NCI-H1694 treated with DMSO at 0.1 percent for 48 hours (cell line): ENCODE measurements around the gene TMEM181.
A peak's percentile ranks its signal among the peaks of the same experiment; 100 is the strongest.
"Not testable (repeated sequence)": the region's sequence is repeated elsewhere in the genome, so short reads cannot be mapped to it uniquely, and the experiment has no call there.

Source experiments
- DNase-seq: peaks from one replicate; lab custom pipeline; 2025; lab: John Stamatoyannopoulos, UW

TMEM181 gene

DNA sequence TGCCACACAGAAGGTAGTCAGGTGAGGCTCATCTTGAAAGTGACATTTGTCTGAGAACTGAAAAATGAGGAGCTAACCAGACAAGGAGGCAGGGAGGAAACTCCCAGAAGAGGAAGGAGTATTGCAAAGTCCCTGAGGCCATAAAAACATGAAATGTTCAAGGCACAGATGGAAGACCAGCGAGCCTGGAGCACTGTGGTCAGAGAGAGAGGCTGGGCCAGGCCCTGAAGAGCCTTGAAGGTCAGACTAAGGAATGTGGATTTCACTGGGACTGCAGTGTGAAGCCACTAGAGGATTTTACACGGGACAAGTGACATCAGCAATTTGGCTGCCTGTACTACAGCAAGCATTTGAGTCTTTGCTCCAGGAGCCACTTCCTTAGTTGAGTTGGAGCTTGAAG, 21.1 kb upstream of the TMEM181 start:
- no peak for DNase-seq

DNA sequence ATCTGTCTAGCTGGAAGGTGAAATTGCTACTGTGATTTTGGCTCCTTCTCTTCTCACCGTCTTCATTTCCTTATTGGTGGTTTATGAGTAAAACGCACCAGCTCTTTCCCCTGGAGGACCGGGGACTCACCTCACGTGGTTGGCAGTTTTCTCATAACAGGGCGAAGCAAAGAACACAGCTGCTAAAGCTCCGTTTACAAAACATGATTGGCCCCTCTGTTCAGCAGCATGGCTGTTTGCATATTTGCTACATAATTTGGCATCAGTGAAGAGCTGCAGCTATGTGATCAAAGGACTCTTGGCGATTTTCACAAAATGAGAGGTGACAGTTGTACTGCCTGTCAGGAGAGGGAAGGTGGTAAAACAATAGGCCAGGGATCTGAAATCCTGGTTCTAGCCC, 20.5 kb upstream of the TMEM181 start:
- peak; percentile 39 for DNase-seq

DNA sequence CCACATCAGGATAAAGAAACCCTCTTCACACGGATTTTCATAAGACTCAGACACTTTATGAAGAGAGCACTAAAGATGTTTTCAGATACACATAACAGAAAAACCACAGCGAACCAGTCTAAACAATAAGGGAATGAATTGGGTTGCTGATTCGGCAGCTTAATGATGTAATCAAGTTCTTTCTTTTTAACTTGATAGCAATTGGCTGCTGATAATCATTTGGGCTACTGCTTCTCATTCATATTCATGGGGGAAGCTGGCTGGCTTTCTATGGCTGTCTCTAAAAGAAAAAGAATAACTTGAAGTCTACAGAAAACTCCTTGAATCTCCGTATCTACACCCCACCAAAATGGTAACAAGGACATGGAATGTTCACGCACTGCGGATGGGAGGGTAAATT, 20.0 kb upstream of the TMEM181 start:
- DNase-seq, result no peak

DNA sequence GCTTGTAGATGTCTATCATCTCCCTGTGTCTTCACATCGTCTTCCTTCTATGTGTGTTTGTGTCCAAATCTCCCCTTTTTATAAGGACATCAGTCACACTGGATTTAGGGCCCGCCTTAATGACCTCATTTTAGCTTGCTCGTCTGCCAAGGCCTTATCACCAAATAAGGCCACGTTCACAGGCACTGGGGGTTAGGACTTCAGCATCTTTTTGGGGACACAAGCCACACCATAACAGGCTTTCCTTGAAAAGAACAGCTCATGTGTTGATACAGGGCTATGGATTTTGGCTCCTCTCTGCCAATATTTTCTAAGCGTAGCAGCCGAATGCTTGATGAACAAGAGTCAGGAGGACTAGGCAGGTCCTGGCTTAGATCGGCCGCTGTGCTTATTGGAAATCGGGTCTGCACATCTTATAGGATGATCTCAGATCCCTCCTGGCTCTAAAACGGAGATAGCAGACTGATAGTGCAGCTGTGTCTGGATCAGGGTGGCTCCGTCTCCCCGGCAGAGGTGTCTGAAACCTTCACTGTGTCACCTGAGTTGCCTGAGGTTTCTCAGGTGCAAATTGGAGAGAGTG, 16.2 kb upstream of the TMEM181 start:
- DNase-seq, result no peak

DNA sequence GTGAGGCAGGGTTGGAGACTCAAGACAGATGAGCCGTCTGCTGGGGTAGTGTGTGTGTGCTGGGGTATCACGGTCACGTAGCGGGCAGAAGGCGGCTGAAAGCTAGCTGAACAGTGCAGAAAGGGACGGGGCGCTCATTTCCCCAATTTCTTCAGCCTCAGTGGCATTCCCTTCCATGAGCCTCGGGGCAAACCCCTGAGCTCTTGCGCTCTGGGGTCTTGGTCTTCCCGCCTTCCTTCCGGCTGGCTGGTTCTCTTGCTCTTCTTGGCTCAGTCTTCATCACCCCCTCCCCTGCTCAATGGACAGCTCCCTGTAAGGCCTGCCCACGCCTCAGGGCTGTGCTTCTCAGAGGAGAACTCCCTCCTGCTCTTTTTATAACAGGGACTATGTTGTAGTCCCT, 15.5 kb upstream of the TMEM181 start:
- no peak for DNase-seq

DNA sequence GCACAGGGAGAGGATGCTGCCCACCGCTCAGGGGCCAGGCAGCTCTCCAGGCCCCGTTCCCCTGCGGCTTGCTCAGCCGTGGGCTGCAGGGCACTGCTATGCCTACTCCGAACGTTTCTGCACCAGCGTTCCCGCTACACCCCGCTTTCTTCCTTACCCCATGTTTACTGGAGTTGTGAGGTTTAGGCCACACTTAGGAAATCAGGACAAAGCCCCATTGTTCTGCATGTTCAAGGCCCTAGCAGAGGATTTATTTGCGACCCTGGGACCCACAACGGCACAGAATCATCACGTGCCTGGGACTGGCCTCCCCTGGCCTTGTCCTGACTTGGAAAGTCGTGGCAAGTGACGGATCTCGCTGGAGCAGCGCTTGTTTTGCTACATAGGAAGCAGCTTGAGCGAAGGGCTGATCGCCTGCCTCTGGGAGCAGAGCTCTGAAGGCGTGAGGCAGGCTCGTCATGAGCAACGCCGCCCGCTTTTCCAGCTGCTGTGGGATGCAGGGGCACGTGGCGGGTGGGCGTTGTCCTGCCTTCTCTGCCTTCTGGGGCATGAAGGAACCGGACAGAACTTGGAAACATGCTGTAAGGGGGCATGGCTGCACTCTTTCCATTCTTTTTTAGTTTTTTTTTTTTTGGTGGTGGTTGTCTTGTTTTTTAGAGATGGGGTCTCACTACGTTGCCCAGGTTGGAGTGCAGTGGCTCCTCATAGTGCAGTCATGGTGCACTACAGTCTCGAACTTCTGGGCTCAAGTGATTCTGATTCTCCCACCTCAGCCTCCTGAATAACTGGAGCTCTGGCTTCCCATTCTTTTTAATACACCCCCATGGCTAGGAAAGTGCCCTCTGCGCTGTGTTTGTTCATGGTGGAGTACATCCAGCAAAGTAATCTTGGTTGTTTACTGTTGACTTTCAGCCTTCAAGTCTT, 14.6 kb upstream of the TMEM181 start:
- DNase-seq, result no peak

DNA sequence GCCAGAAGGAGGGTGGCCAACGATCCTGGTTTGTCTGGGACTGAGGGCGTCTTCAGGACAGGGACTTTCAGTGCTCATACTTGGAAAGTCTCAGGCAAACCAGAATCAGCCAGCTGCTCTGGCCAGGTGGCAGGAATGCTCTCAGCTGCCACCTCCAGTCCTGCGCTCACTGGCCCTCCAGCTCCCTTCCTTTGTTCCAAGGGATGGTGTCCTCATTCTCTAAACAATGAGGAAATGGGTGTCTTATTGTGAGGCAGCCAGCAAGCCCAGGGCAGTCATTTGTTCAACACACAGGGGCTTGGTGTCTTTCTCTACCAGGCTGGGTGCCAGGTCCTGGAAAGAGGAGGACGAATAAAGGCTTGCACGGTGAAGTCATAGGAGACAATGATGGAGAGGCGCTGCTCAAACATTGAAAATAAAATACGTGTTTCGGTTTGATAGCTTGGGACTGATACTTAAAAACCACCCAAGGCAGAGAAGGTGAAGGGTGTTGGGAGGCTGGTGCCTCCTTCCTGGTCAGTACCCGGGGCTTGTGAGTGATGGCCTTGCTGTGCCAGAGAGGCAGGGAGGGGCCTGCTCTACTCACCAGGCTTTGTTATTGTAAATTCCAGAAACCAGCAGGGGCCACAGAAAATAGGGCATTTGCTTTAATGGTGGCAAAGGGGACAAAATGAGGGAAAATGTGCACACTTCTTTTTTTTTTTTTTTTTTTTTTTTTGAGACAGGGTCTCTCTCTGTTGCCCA, 11.3 kb upstream of the TMEM181 start:
- no peak for DNase-seq

DNA sequence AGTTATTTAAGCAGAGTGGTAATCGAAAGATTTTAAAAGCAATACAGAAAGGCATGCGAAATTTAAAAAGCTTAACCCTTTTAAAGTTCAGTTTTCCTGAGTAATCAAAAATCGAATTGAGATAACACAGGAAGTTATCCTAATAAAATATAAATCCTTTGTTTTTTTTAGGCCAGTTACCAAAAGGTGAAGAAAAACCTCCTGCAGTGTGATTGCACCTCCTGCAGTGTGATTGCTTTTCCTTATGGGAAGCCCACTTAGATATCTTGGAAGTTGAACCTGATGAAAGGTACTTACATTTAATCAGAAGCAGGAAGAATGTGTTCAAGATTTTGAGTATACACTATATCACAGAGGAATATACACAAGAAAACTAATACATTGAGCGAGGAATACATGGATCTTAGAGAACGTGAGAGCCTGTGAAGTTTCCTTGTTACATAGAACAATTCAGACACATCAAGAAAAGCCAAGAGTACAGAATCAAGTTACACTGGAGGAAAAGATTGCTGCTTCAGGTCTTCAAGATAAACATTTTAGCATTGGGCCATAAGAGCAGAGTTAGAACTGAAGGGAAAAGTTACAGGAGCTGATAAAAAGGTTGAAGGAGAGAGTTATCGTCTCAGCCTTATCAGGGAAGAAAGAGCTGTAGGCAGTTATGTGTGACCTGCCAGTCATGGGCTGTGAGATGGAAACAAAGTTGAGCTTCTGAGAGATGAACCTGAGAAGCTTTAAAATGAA, 7.7 kb upstream of the TMEM181 start:
- no peak for DNase-seq

DNA sequence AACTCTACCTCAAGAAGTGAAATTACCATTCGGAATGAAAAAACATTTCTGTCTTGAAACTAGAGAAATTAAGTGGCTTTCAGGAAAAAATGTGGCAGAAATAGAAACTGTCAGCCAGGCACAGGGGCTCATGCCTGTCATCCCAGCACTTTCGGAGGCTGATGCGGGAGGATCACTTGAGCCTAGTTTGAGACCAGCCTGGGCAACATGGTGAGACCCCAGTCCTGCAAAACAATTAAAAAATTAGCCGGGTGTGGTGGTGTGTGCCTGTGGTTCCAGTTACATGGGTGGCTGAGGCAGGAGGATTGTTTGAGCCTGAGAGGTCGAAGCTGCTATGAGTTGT, 7.1 kb upstream of the TMEM181 start:
- no peak for DNase-seq

DNA sequence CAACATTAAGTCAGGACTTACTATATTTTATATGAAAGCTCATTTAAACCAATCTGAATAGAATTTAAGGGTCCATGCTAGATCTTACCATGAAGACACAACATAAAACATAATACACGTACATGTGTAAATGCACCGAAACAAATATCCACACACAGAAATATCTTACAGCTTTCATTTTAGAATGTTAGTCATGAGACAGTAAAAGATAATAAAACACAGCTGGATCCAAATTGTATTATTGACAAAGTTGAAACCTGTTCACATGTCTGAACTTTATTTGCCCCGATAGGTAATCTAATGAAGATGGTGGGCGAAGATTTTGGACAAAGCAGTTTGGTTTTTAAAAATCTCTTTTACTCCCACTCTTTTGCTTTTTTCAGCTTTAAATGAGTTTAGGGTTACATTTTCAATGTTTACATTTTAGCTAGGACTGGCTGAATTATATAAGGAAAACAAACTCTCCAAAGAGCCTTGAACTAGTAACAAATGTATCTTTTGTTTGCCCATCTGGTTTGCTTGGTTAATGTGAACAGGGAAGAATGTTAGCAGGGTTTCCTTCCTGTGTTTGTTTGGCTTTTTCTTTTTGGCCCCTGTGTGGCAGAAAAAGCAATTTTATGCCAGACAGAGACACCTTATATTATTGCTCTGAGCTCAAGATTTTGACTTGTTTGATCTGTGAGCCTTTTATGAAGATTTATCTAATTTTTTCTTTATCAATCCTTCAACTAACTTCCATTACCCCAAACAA, 5.1 kb upstream of the TMEM181 start:
- no peak for DNase-seq

DNA sequence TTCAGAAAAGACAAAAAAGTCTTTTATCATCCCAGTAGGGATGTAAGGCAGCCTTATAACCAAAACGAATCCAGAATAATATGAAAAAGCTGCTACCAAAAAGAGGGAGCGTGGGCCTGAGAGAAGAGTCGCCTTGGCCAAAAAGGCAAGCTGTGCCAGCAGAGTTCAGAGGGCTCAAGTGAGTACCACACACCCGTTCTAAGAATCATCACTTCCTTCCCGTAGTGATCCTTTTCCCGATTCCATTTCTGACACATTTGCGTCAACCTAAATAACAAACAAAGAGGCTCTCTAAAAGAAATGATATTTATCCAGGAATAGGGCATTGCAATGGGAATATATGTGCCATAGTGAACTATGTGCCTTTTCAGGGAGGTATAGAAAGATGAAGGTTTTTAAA, 3.8 kb upstream of the TMEM181 start:
- no peak for DNase-seq

DNA sequence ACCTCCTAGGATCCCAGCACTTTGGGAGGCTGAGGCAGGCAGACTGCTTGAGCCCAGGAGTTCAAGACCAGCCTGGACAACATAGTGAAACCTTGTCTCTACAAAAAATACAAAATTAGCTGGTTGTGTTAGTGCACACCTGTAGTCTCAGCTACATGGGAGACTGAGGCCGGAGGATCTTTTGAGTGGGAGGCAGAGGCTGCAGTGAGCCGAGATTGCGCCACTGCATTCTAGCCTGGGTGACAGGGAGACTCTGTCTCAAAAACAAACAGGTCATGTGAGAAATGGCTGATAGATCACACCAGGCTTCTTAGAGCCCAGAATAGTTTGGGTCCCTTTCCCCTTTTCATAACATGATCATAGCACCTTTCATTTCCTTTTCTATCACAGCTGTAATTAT, 2.8 kb upstream of the TMEM181 start:
- not testable (repeated sequence) for DNase-seq

DNA sequence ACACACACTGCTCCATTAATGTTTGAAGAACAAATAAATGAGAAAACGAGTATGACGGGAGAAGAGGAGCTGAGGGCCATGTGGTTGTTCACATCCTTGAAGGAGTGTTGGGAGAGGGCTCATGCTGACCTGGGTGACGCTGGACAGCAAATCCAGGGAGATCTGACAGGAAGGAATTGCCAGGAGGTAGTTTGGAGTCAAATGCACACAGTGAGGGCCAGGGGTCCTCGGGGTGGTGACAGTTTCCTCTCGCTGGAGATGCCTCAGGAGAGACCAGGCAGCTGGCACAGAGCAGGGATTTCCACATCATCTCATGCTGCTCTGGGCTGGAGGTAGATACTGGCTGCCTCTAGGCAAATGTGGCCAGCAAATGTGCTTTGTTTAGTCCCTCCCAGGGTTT, 2.0 kb upstream of the TMEM181 start:
- DNase-seq, result no peak

DNA sequence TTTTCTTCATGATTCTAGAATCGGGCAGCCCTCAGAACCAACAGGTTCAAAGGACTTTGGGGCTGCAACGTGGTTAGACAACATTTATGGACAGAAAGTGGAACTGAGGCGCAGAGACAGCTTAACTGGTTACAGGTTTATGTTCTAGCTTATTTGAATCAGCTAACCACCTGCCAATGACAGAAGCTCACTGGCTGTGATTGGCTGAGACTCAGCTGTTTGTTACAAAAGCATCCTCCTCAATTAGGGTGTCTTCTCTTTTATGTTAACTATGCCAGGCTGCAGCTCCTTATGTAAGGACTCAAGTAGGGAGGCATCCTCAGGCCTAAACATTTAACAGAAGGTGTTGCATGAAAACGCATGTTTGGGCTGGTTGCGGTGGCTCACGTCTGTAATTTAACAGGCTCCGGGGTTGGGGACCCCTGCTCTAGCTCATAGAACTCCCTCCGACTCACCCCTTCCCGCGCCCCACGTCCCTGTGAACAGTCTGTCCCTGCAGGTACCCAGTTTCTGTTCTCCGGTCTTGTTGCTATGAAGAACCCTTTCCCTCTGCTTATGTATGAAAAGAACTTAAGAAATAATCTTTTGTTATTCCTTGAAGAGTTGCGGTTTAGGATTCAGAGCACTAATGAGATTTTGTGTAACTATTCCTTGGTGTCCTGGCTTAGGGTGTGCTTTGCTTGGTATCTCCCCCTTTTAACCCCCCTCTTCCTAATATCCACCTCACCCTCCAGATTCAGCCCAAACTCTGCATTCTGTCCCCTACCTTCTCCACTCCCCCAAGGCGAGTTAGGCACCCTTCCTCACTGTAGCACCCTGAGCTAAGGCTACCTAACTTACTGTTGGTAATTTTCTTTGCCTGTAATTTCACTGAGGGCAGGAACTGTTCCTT, 1.2 kb upstream of the TMEM181 start:
- no peak for DNase-seq

DNA sequence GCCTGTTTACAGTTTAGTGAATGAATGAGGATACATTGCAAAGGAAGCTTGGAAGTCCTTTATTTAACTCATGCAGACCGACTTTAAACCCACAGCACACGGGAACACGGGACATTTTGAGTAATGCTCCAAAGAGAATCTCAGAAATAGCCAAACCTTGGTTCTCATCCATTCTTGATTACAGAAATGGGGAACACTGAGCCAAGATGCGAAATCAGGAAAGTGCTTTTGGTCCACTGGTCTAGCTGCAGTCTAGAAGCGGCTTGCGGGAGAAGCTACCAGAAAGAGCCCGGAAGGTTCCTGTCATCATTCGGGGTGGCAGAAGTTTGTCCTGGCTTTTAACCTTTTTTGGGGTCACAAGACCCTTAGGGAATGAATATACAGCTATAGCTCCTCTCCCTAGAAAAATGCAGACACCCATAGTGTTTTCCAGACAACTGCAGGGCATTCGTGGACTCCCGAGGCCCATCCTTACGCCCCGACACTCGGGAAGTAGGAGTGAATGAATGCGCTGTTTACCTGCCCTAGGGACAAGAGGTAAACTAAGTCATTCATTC, 475 bp upstream of the TMEM181 start:
- no peak for DNase-seq

DNA sequence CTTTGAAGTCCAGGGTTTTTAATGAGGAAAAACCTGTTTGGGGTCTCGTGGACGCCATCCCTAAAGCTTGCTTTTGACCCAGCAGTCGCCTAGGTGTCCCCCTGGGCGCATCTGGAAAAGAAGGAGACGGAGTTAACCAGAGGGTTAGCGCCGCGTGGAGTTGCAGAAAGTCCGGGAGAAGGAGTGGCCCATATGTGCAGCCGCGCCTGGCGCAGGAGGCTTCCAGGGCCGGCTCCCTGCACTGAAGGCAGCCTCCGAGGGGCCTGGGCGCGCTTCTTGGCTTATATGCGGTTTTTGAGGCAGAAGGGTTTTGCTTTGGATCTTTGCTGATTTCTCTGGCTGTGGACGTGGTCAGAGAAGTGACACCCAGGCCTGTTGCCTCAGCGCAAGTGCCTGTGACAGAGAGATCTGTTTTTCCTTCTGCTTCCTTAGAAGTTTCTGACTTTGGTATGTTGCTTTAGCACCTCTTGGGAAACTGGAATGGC, 987 bp downstream of the TMEM181 start:
- no peak for DNase-seq

DNA sequence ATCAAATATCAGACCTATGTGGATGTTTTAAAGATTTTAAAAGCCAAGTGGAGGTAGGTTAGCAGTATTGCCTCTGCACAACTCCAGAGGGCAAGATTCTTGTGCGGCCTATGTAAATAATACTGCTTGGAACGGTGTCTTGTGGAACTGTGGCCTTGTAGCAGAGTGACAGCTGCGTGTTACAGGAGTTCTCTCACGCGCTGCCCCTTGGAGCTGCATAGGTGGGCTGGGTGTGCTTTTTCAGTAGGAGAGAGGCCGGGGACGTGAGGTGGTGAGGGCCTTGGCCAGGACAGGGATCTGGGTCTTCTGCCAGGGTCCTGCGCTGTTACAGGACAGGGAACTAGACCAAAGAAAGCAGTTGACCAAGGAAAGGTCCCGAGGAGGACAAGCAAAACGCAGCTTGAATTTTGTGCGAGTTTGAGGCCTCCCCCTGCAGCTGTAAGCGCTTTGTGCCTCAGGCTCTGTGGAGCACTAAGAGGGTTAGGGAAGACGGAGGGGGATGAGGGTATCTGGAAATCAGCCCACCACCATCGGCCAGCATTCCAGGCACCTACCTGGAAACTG, 1.5 kb downstream of the TMEM181 start:
- DNase-seq, result no peak

DNA sequence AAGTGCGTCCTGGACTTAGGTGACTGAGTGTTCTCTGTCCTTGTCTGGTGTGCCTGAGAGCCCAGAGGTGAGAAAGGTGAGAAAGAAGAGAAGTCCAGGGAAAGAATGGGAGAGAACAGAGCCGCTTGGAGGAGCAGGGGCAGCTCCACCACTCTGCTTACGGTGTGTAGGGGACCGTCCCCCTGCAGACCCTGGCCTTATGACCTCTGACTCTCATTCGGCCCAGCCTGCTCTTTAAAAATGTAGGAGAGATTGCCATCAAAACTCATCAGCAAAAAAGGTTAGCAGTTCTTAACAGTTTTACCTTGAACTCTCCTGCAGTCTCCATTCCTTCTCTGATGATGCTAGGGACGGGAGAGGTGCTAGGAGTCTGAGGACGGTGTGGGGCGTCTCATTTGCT, 2.0 kb downstream of the TMEM181 start:
- DNase-seq, result no peak

DNA sequence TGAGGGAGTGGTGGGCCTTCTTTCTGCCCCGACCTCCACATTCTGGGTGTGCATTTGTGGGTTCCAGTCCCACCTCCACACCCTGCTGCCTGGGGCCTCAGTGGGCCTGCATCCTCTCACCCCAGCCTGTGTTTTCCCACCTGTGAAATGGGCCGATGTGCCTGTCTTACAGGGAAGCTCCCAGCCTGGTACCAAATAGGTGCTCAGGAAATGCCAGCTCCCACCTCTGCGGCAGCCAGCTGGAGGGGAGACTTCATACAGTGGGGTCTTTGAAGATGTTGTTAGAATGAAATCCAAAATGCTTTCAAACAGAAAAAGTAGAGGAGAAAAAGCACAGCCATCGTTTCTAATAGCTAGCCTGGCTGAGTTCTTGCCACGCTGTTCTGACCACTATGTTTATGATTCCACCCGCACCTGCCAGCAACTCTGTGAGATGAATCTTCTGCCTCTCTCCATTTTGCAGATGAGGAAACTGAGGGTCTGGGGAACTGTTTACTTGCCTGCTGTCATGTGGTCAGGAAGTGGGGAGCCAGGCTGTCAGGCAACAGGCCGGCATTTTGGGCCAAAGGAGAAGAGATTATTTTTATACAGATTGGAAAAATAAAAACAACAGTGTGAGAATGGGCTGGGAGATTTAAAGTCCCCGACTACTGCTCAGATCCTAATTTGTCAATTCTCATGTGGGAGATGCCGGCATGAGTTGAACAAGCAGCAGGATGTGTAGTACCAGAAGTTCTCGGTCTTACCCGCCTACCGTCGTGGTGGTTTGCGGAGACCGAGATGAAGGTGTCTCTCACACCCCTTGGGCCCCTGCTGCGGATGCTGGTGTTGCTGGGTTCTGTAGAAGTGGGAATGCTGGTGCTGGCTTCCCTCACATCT, 4.6 kb downstream of the TMEM181 start:
- DNase-seq, result no peak
